Spleen (tissue), 11 donors: ENCODE measurements around the gene GUCA2A. TPM values are rescaled to one million over a fixed set of nuclear protein-coding genes. Genes with fewer than 3 reads are reported as not detected.

Source experiments
- DNase-seq: peaks from one replicate; pipeline ENCODE4 v3.0.0-alpha.2; 2020
- H3K27ac ChIP-seq, 8 donors: fragments of 200-600 bp; sonication (generic) in 7 of 8; 1 replicate in 4 of 8; 2 replicates in 4 of 8; pipeline versions ENCODE4 v1.5.0 to v1.8.0; 2016 to 2021; ENCODE audit warnings: inconsistent platforms in 4 of 8, mild to moderate bottlenecking in 4 of 8, moderate library complexity in 1 of 8
- H3K27me3 ChIP-seq, 7 donors: fragments of 200-600 bp; sonication (generic) in 6 of 7; replicated peaks in 1 of 7; 1 replicate in 4 of 7; 2 replicates in 3 of 7; pipeline versions ENCODE4 v1.5.0 to v1.8.0; 2016 to 2021; ENCODE audit warnings: inconsistent platforms in 3 of 7, mild to moderate bottlenecking in 1 of 7
- H3K36me3 ChIP-seq, 6 donors: fragments of 200-600 bp; sonication (generic) in 5 of 6; 1 replicate in 4 of 6; 2 replicates in 2 of 6; pipeline versions ENCODE4 v1.5.0 to v1.8.0; 2016 to 2021; ENCODE audit warnings: inconsistent platforms in 2 of 6
- H3K4me1 ChIP-seq, 6 donors: fragments of 200-600 bp; sonication (generic) in 5 of 6; 1 replicate in 3 of 6; 2 replicates in 3 of 6; pipeline versions ENCODE4 v1.5.0 to v1.8.0; 2016 to 2021; ENCODE audit warnings: inconsistent platforms in 3 of 6
- H3K4me3 ChIP-seq, 8 donors: fragments of 200-600 bp; sonication (generic) in 7 of 8; 1 replicate in 4 of 8; 2 replicates in 4 of 8; pipeline versions ENCODE4 v1.5.0 to v1.8.0; 2016 to 2021; ENCODE audit warnings: inconsistent platforms in 4 of 8, mild to moderate bottlenecking in 4 of 8, moderate library complexity in 2 of 8
- H3K9me3 ChIP-seq, 8 donors: fragments of 200-600 bp; sonication (generic) in 7 of 8; 1 replicate in 4 of 8; 2 replicates in 4 of 8; pipeline versions ENCODE4 v1.5.0 to v1.8.0; 2016 to 2021; ENCODE audit warnings: inconsistent platforms in 4 of 8
- CTCF ChIP-seq, 11 experiments: fragments of 200-600 bp in 7 of 11; fragments of 450-650 bp in 4 of 11; sonication (generic) in 4 of 11; IDR thresholded peaks in 8 of 11; conservative IDR thresholded peaks in 3 of 11; 1 replicate in 7 of 11; 2 replicates in 4 of 11; pipeline versions ENCODE4 v1.4.0 to v1.8.0; 2016 to 2021; ENCODE audit warnings: antibody characterized with exemption in 11 of 11, inconsistent platforms in 4 of 11, mild to moderate bottlenecking in 1 of 11
- POLR2A ChIP-seq, 3 donors: fragments of 450-650 bp; IDR thresholded peaks; one replicate each; pipeline ENCODE4 v1.5.1; 2017; ENCODE audit warnings: antibody characterized with exemption in 3 of 3, mild to moderate bottlenecking in 1 of 3
- POLR2AphosphoS5 ChIP-seq, 3 donors: sonication (generic); formaldehyde crosslinking; IDR thresholded peaks; one replicate each; pipeline ENCODE4 v1.5.1; 2017; ENCODE audit warnings: antibody characterized with exemption in 3 of 3
- WGBS, 5 donors: extraction: QIAGEN DNeasy Blood & Tissue Kit in 3 of 5; methylation state at CpG; one replicate each; pipeline versions ENCODE4 v1.1.5 to v1.1.7; 2013 to 2018; 5-methylcytosine and 5-hydroxymethylcytosine counted together
- intact Hi-C: fragments of 100-400 bp; cut with DNase I; formaldehyde crosslinking; loops from one replicate; pipeline ENCODE4 v1.15.0; 2023; ENCODE audit warnings: low total_unique reads
- polyA plus RNA-seq, 3 donors: library from polyadenylated mRNA; stranded (reverse); fragments of 200-250 nt; gene quantifications; one replicate each; pipeline ENCODE4 v1.2.1, GENCODE V29; 2013
- total RNA-seq, 7 donors: library from RNA; depleted of rRNA in 3 of 7; stranded (reverse); fragments of >200 nt in 3 of 7; fragmentation: NEBNext Ultra II Directional in 4 of 7; extraction: Animal tissue kit (Norgen Biotek cat#: 25700) in 4 of 7; gene quantifications; one replicate each; pipeline versions ENCODE4 v1.1.0 to v1.2.1, GENCODE V29; 2016 to 2021
- donor health status: healthy with polysubstance abuse.
- donor health status: DM: no; HTN: no; CAD: no; lungs with moderate emphysema.
- donor health status: DM: no; HTN: no; CAD: no.
- donor health status: Bipolar disorder and iron deficiency.
- donor health status: healthy.
- donor health status: DM: no; HTN: no; CAD: no.
- donor health status: DM: yes; HTN: yes; CAD: no.

Gene GUCA2A
- total and polyA plus RNA-seq, 10 donors = not detected

GRCh38 chr1:42143896-42144710, 20.4 kb downstream of the GUCA2A start:
- WGBS, 5 donors = 64 to 77% (median 66%) methylated on average over 12 to 13 of the region's 13 CpGs
- H3K9me3 ChIP-seq = no peaks in the 10 kb centered on the region
- H3K36me3 ChIP-seq = no peaks in the 10 kb centered on the region
- peaks cover 0 to 56% (median 4%) of the 10 kb centered on the region in 7 donors for H3K27me3 ChIP-seq
- intact Hi-C loops = loop anchor here (10.0 kb wide), 1 partner anchor 569 kb away; no protein-coding TSS in a partner anchor
- H3K27ac ChIP-seq = no peak overlapping the region
- no peak for DNase-seq
- peaks cover 0 to 24% (median 8%) of the 10 kb centered on the region in 6 donors for H3K4me1 ChIP-seq
- H3K4me3 ChIP-seq = no peak overlapping the region
- TF ChIP-seq POLR2AphosphoS5 (IDR thresholded peaks at IDR 0.05) = no peak
- TF ChIP-seq POLR2A (IDR thresholded peaks at IDR 0.05) = no peak
- no peak for TF ChIP-seq CTCF (IDR thresholded peaks at IDR 0.05 in 8 of 11, conservative IDR thresholded peaks at IDR 0.05 in 3 of 11)

GRCh38 chr1:42142894-42143675, 21.5 kb downstream of the GUCA2A start:
- H3K27me3 ChIP-seq = peaks cover 0 to 56% (median 4%) of the 10 kb centered on the region in 7 donors
- no peaks in the 10 kb centered on the region for H3K9me3 ChIP-seq
- H3K27ac ChIP-seq = no peak overlapping the region
- TF ChIP-seq POLR2A (IDR thresholded peaks at IDR 0.05) (no peak), POLR2AphosphoS5 (IDR thresholded peaks at IDR 0.05) (no peak), CTCF (IDR thresholded peaks at IDR 0.05 in 8 of 11, conservative IDR thresholded peaks at IDR 0.05 in 3 of 11) (no peak)
- peaks cover 0 to 24% (median 8%) of the 10 kb centered on the region in 6 donors for H3K4me1 ChIP-seq
- WGBS, 5 donors = 37 to 52% (median 49%) methylated on average over 4 of the region's 4 CpGs
- H3K36me3 ChIP-seq = no peaks in the 10 kb centered on the region
- DNase-seq = no peak
- intact Hi-C loops = loop anchor here (10.0 kb wide), 1 partner anchor 568 kb away; no protein-coding TSS in a partner anchor
- H3K4me3 ChIP-seq = no peak overlapping the region

- no peaks in the 10 kb centered on the region for H3K9me3 ChIP-seq
- 71 to 91% (median 87%) methylated on average over 5 of the region's 5 CpGs for WGBS, 5 donors
- no peaks in the 10 kb centered on the region for H3K36me3 ChIP-seq
- H3K27ac ChIP-seq = no peak overlapping the region
- TF ChIP-seq POLR2A (IDR thresholded peaks at IDR 0.05) (no peak), POLR2AphosphoS5 (IDR thresholded peaks at IDR 0.05) (no peak), CTCF (IDR thresholded peaks at IDR 0.05 in 8 of 11, conservative IDR thresholded peaks at IDR 0.05 in 3 of 11) (no peak)
- intact Hi-C loops = loop anchor here (10.0 kb wide), 1 partner anchor 567 kb away; no protein-coding TSS in a partner anchor
- peaks cover 0 to 53% (median 4%) of the 10 kb centered on the region in 7 donors for H3K27me3 ChIP-seq
- H3K4me1 ChIP-seq = peaks cover 0 to 21% (median 6%) of the 10 kb centered on the region in 6 donors
- H3K4me3 ChIP-seq = no peak overlapping the region
- no peak for DNase-seq
These were observed 22.6 kb downstream of the GUCA2A start for GRCh38 chr1:42141978-42142377.
